GM12892 (cell line): ENCODE results near the gene PDE6B.

Experiments
- DNase-seq: peaks from one replicate; pipeline ENCODE4 v3.0.0; 2011; ENCODE audit not compliant: insufficient read length
- FAIRE-seq: peaks from 2 replicates; lab custom pipeline; 2011; peaks lifted over from hg19 to GRCh38; lab: Jason Lieb, UNC
- POLR2A ChIP-seq: IDR thresholded peaks from 2 replicates; pipeline ENCODE4 v1.6.1; 2011; ENCODE audit warnings: low read depth, low read length, control low read depth
- POLR2AphosphoS5 ChIP-seq: IDR thresholded peaks from 2 replicates; pipeline ENCODE4 v1.6.1; 2011; ENCODE audit warnings: low read depth, low read length, control low read depth
- TAF1 ChIP-seq: IDR thresholded peaks from 2 replicates; pipeline ENCODE4 v1.6.1; 2011; ENCODE audit warnings: low read depth, mild to moderate bottlenecking, control low read depth, low read length, borderline replicate concordance

Gene PDE6B

GRCh38 chr4:626201-627091 lies 1.1 kb downstream of the PDE6B start:
- FAIRE-seq (no peak), DNase-seq (no peak)
- TF ChIP-seq POLR2A (no peak), POLR2AphosphoS5 (no peak), TAF1 (no peak)

- DNase-seq (no peak), FAIRE-seq (no peak)
- TF ChIP-seq TAF1: no peak
- TF ChIP-seq POLR2A: no peak
- no peak for TF ChIP-seq POLR2AphosphoS5
Observed at GRCh38 chr4:627347-628125, 2.2 kb downstream of the PDE6B start.

GRCh38 chr4:628311-628741 lies 3.0 kb downstream of the PDE6B start:
- DNase-seq: no peak
- TF ChIP-seq POLR2A (no peak), TAF1 (no peak), POLR2AphosphoS5 (no peak)
- no peak for FAIRE-seq

GRCh38 chr4:628821-629635 lies 3.7 kb downstream of the PDE6B start:
- FAIRE-seq: no peak
- no peak for DNase-seq
- TF ChIP-seq TAF1 (no peak), POLR2A (no peak), POLR2AphosphoS5 (no peak)

- TF ChIP-seq POLR2A: no peak
- TF ChIP-seq POLR2AphosphoS5: no peak
- TF ChIP-seq TAF1: no peak
- FAIRE-seq (no peak), DNase-seq (no peak)
Observed at GRCh38 chr4:629636-629914, 4.2 kb downstream of the PDE6B start.

GRCh38 chr4:629915-630641 lies 4.7 kb downstream of the PDE6B start:
- TF ChIP-seq POLR2A (no peak), TAF1 (no peak), POLR2AphosphoS5 (no peak)
- FAIRE-seq: no peak
- no peak for DNase-seq

- no peak for DNase-seq
- no peak for FAIRE-seq
- no peak for TF ChIP-seq TAF1
- no peak for TF ChIP-seq POLR2A
- TF ChIP-seq POLR2AphosphoS5: no peak
Observed at GRCh38 chr4:630656-631055, 5.3 kb downstream of the PDE6B start.

GRCh38 chr4:632196-632790 lies 6.9 kb downstream of the PDE6B start:
- TF ChIP-seq POLR2AphosphoS5 (no peak), TAF1 (no peak), POLR2A (no peak)
- FAIRE-seq (no peak), DNase-seq (no peak)

- FAIRE-seq (no peak), DNase-seq (no peak)
- TF ChIP-seq POLR2A: no peak
- TF ChIP-seq POLR2AphosphoS5: no peak
- TF ChIP-seq TAF1: no peak
Observed at GRCh38 chr4:632926-633325, 7.6 kb downstream of the PDE6B start.

- FAIRE-seq (no peak), DNase-seq (no peak)
- TF ChIP-seq POLR2A (no peak), TAF1 (no peak), POLR2AphosphoS5 (no peak)
Observed at GRCh38 chr4:633406-633805, 8.0 kb downstream of the PDE6B start.

- DNase-seq (no peak), FAIRE-seq (no peak)
- no peak for TF ChIP-seq TAF1
- no peak for TF ChIP-seq POLR2AphosphoS5
- TF ChIP-seq POLR2A: no peak
Observed at GRCh38 chr4:633976-634598, 8.7 kb downstream of the PDE6B start.
